A549 (cell line): ENCODE data around the gene MGP.

Experiments
- EHF ChIP-seq: fragments of 250-450 bp; sonication (Bioruptor Pico); IDR thresholded peaks from 2 replicates; pipeline ENCODE4 v1.5.0; 2020; ENCODE audit warnings: mild to moderate bottlenecking
- SREBF2 ChIP-seq: fragments of 450-650 bp; IDR thresholded peaks from 2 replicates; pipeline ENCODE4 v1.6.1; 2014; ENCODE audit warnings: mild to moderate bottlenecking, moderate library complexity
- TF ChIP-seq, protein P1 (sequence below): fragments of >200 bp; sonication (Bioruptor Twin); formaldehyde crosslinking; IDR thresholded peaks from 3 replicates; pipeline ENCODE4 v1.5.1; 2016

DNA sequence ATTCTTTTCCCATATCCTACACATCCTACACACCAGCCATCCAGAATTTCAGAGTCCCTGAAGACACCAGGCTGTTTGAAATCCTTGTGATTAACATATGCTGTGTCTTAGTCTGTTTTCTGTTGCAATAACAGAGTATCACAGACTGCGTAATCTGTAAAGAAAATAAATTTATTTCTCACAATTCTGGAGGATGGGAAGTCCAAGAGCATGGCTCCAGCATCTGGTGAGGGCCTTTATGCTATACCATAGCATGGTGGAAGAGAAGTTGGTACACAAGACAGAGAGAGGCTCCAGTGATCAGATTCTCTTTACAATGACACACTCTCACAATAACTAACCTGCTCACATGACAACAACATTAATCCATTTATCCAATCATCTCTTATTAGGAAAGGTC is 46.4 kb downstream of the MGP start:
- no peak for TF ChIP-seq EHF (CRISPR knock-in tag)
- TF ChIP-seq, protein P1, sequence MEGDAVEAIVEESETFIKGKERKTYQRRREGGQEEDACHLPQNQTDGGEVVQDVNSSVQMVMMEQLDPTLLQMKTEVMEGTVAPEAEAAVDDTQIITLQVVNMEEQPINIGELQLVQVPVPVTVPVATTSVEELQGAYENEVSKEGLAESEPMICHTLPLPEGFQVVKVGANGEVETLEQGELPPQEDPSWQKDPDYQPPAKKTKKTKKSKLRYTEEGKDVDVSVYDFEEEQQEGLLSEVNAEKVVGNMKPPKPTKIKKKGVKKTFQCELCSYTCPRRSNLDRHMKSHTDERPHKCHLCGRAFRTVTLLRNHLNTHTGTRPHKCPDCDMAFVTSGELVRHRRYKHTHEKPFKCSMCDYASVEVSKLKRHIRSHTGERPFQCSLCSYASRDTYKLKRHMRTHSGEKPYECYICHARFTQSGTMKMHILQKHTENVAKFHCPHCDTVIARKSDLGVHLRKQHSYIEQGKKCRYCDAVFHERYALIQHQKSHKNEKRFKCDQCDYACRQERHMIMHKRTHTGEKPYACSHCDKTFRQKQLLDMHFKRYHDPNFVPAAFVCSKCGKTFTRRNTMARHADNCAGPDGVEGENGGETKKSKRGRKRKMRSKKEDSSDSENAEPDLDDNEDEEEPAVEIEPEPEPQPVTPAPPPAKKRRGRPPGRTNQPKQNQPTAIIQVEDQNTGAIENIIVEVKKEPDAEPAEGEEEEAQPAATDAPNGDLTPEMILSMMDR: no peak
- no peak for TF ChIP-seq SREBF2
